Measurements from ENCODE around the gene H2BK1. TPM values are rescaled to one million over a fixed set of nuclear protein-coding genes. Genes with fewer than 3 reads are reported as not detected.

Gene H2BK1
- total RNA-seq (2022; extraction: Qiagen RNA extraction; ENCODE audit: low read depth) = not detected in 5 replicates

GRCh38 chr7:151210087-151210854 is at the start of gene H2BK1:
Gene H2BK1 (minus strand): TSS chr7:151210488. CDS start chr7:151210318, 170 bp downstream.

GRCh38 chr7:151248346-151249033 is 38.2 kb upstream of the H2BK1 start, which contains the start of gene SMARCD3:
Gene SMARCD3 (minus strand): TSS chr7:151248694. CDS start chr7:151248562, 132 bp downstream.

GRCh38 chr7:151232091-151232916 is 22.0 kb upstream of the H2BK1 start, which contains the start of gene CHPF2:
Gene CHPF2 (plus strand): TSS chr7:151232483. CDS start chr7:151234012, 1,529 bp downstream.

GRCh38 chr7:151226875-151227782 is 16.8 kb upstream of the H2BK1 start, which contains the start of gene ABCF2:
Gene ABCF2 (minus strand): TSS chr7:151227205. CDS start chr7:151226458, 747 bp downstream.

GRCh38 chr7:151186640-151187408 is 23.5 kb downstream of the H2BK1 start, which contains the start of gene ASB10:
Gene ASB10 (minus strand): TSS chr7:151187250. CDS start chr7:151187130, 120 bp downstream.

GRCh38 chr7:151167197-151167961 is 42.9 kb downstream of the H2BK1 start, which contains the start of gene GBX1:
Gene GBX1 (minus strand): TSS chr7:151167694. CDS start chr7:151167548, 146 bp downstream.

Other genes with a start within 250 kb of the H2BK1 start
- 0.29 to 0.61 TPM (median 0.37 TPM) in 5 replicates for gene KCNH2, start 232.2 kb downstream of the H2BK1 start, total RNA-seq (2022; extraction: Qiagen RNA extraction; ENCODE audit: low read depth)
- 0.15 to 0.55 TPM (median 0.49 TPM) in 5 replicates for gene NOS3, start 219.5 kb downstream of the H2BK1 start, total RNA-seq (2022; extraction: Qiagen RNA extraction; ENCODE audit: low read depth)
- gene ATG9B, start 186.0 kb downstream of the H2BK1 start, total RNA-seq (2022; extraction: Qiagen RNA extraction; ENCODE audit: low read depth) = 0.62 to 1.1 TPM (median 0.87 TPM) in 5 replicates
- gene ABCB8, start 182.0 kb downstream of the H2BK1 start, total RNA-seq (2022; extraction: Qiagen RNA extraction; ENCODE audit: low read depth) = 31.5 to 51.8 TPM (median 48.0 TPM) in 5 replicates
- gene ASIC3, start 162.0 kb downstream of the H2BK1 start, total RNA-seq (2022; extraction: Qiagen RNA extraction; ENCODE audit: low read depth) = 5.7 to 12.6 TPM (median 12.2 TPM) in 5 replicates
- 32.1 to 37.0 TPM (median 34.9 TPM) in 5 replicates for gene CDK5, start 152.6 kb downstream of the H2BK1 start, total RNA-seq (2022; extraction: Qiagen RNA extraction; ENCODE audit: low read depth)
- 182 to 287 TPM (median 275 TPM) in 5 replicates for gene SLC4A2, start 150.9 kb downstream of the H2BK1 start, total RNA-seq (2022; extraction: Qiagen RNA extraction; ENCODE audit: low read depth)
- gene FASTK, start 129.7 kb downstream of the H2BK1 start, total RNA-seq (2022; extraction: Qiagen RNA extraction; ENCODE audit: low read depth) = 48.1 to 80.5 TPM (median 74.4 TPM) in 5 replicates
- 32.4 to 64.6 TPM (median 50.8 TPM) in 5 replicates for gene TMUB1, start 127.0 kb downstream of the H2BK1 start, total RNA-seq (2022; extraction: Qiagen RNA extraction; ENCODE audit: low read depth)
- gene AGAP3, start 124.0 kb downstream of the H2BK1 start, total RNA-seq (2022; extraction: Qiagen RNA extraction; ENCODE audit: low read depth) = 43.6 to 72.2 TPM (median 61.9 TPM) in 5 replicates
- 0.17 to 0.45 TPM in 2 of 5 replicates, not detected in the others for gene GBX1, start 42.8 kb downstream of the H2BK1 start, total RNA-seq (2022; extraction: Qiagen RNA extraction; ENCODE audit: low read depth)
- gene ASB10, start 23.2 kb downstream of the H2BK1 start, total RNA-seq (2022; extraction: Qiagen RNA extraction; ENCODE audit: low read depth) = not detected in 5 replicates
- gene ABCF2, start 16.7 kb upstream of the H2BK1 start, total RNA-seq (2022; extraction: Qiagen RNA extraction; ENCODE audit: low read depth) = 63.8 to 70.3 TPM (median 68.4 TPM) in 5 replicates
- gene CHPF2, start 22.0 kb upstream of the H2BK1 start, total RNA-seq (2022; extraction: Qiagen RNA extraction; ENCODE audit: low read depth) = 35.6 to 52.0 TPM (median 45.6 TPM) in 5 replicates
- 9.3 to 11.4 TPM (median 10.4 TPM) in 5 replicates for gene SMARCD3, start 38.2 kb upstream of the H2BK1 start, total RNA-seq (2022; extraction: Qiagen RNA extraction; ENCODE audit: low read depth)
- gene NUB1, start 131.3 kb upstream of the H2BK1 start, total RNA-seq (2022; extraction: Qiagen RNA extraction; ENCODE audit: low read depth) = 37.8 to 55.9 TPM (median 41.3 TPM) in 5 replicates
- 0.18 to 0.22 TPM (median 0.19 TPM) in 3 of 5 replicates, not detected in the others for gene WDR86, start 199.6 kb upstream of the H2BK1 start, total RNA-seq (2022; extraction: Qiagen RNA extraction; ENCODE audit: low read depth)
- gene CRYGN, start 229.7 kb upstream of the H2BK1 start, total RNA-seq (2022; extraction: Qiagen RNA extraction; ENCODE audit: low read depth) = not detected in 5 replicates